Upper lobe of left lung (tissue), 4 donors: Measurements from ENCODE around the gene SLC7A6.

Experiments used
- CTCF ChIP-seq, 6 experiments: fragments of 450-650 bp in 4 of 6; fragments of 200-600 bp in 2 of 6; sonication (generic) in 2 of 6; IDR thresholded peaks; one replicate each; pipeline ENCODE4 v1.5.1; 2016 to 2019; ENCODE audit warnings: antibody characterized with exemption in 6 of 6
- POLR2A ChIP-seq, 4 donors: fragments of 450-650 bp; IDR thresholded peaks; one replicate each; pipeline ENCODE4 v1.5.1; 2016 to 2017; ENCODE audit warnings: antibody characterized with exemption in 4 of 4, mild to moderate bottlenecking in 2 of 4

DNA sequence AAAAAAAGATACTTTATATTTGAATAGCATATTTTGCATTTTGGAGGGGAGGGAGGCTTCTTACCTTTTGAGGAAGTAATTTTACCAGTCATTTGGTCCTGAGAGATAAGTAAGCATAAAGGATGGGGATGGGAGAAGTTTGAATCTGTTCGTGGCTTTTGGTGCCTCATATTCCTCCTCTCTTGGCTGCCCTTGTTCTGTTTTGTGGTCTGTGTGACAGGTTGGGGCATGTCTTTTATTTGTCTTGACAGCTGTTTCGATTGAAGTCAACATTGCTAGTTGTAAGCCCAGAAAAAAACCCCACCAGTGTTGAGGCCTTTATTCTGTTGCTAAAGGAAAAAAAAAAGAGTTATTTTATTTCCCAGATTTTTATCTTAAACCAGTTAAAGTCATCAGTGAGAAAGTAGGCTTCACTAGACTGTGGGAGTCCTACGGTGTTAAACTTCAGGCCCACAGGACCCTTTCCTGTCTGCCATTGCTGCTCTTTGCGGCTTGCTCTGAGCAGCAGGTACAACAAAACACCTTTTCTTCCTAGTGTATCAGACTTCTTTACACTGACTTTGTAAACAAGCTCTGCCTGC lies 11.4 kb downstream of the SLC7A6 start:
- TF ChIP-seq CTCF (IDR thresholded peaks at IDR 0.05) (no peak), POLR2A (IDR thresholded peaks at IDR 0.05) (no peak)
